Measurements from ENCODE around the gene DMAC2L. TPM values are rescaled to one million over a fixed set of nuclear protein-coding genes. Genes with fewer than 3 reads are reported as not detected.
"Not testable (repeated sequence)": the region's sequence is repeated elsewhere in the genome, so short reads cannot be mapped to it uniquely, and the experiment has no call there.

The DMAC2L gene
- polyA plus RNA-seq, 1 donor, result 16.8 TPM

DNA sequence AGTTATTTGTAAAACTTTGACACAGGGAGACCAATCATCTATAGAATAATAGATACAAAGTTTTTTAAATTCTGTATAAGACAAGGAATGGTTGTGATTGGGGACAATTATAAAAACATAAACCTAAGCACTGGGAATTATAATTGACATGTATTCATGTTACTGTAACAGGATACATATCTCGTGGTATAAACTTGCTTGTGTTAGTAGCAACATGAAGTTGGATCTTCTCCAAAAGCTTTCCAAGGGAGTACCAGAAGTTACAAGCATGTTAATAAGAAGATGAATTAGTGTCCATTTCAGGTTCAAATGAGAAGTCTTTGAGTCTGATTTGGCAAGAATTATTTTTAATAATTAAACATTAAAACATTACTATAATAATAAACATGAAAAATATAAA is 42.4 kb downstream of the DMAC2L start:
- DNase-seq (ENCODE audit: low read depth), result no peak

DNA sequence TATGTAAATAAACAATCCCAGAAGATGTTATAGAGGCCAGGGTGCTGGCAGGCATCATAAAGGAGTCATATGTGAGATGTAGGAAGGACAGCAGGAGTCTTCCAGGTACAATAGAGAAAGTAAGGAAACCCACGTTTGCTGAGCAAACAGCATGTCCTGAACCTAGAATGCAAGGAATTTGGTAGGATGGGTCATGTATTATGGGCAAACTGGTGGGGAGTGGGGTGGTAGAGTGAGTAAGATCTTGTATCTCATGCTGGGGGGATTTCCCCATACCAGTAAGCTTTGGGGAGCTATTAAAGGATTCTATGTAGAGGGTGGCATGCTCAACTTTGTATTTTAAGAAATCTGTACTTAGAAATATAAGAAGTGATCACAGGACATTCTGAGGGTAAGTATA is 43.6 kb downstream of the DMAC2L start:
- no peak for DNase-seq (ENCODE audit: low read depth)

GRCh38 chr14:50356283-50356682 is 44.2 kb downstream of the DMAC2L start:
- not testable (repeated sequence) for DNase-seq (ENCODE audit: low read depth)

DNA sequence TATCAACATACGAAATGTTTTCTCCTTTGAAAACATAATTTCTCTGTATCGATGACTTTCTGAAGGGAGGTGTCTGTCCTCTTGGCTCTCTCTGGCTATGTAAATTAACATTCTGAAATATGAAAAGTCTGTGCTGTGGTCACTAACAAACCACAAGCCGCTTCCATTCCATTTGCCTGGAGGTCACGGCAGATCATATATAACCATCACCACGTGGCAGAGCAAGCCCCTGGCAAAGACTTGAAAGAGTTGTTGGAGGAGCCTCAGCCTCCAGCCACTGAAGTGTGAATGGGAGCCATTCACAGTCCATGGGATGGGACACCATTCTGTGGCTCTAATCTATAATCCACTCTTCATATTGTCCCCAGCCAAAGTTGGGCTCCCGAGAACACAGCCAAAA is 45.0 kb downstream of the DMAC2L start:
- DNase-seq (ENCODE audit: low read depth), result no peak

- DNase-seq (ENCODE audit: low read depth), result no peak
Observed at GRCh38 chr14:50357753-50358395, 45.8 kb downstream of the DMAC2L start.

- no peak for DNase-seq (ENCODE audit: low read depth)
Observed at GRCh38 chr14:50359631-50360030, 47.5 kb downstream of the DMAC2L start.

- DNase-seq (ENCODE audit: low read depth), result no peak
Observed at GRCh38 chr14:50360093-50360492, 48.0 kb downstream of the DMAC2L start.

DNA sequence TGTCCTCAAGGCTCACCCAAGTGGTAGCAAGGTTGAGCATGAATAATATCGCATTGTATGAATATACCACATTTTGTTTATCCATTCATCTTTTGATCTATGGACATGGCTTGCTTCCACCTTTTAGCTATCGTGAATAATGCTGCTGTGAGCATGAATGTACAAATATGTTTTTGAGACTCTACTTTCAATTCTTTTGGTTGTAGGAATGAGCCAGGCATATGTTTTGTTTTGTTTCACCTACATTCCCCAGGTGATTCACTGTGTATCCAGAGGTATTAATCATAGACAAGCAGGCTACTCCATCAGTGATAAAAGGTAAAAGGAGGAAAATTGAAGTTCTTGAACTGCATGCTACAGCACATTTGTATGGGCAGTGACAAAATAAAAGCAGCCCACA is 48.7 kb downstream of the DMAC2L start:
- no peak for DNase-seq (ENCODE audit: low read depth)

DNA sequence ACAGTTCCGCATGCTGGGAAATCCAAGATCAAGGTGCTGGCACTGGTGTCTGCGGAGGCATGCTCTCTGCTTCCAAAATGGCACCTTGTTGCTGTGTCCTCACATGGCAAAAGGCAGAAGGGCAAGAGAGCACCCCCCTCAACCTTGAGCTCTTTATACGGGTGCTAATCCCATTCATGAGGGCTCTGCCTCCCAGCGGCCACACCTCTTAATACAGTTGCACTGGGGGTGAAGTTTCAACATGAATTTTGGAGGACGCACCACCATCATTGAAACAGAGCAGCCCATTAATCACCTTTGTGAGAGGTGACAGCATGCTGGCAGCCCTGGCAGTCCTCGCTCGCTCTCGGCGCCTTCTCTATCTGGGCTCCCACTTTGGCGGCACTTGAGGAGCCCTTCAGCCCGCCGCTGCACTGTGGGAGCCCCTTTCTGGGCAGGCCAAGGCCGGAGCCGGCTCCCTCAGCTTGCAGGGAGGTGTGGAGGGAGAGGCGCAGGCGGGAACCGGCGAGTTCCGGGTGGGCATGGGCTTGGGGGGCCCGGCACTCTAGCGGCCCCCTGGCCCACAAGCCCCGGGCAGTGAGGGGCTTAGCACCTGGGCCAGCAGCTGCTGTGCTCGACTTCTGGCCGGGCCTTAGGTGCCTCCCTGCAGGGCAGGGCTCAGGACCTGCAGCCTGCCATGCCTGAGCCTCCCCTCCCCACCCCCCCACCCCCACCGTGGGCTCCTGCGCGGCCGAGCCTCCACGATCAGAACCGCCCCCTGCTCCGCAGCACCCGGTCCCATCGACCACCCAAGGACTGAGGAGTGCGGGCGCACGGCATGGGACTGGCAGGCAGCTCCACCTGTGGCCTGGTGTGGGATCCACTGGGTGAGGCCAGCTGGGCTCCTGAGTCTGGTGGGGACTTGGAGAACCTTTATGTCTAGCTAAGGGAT is 49.6 kb downstream of the DMAC2L start:
- DNase-seq (ENCODE audit: low read depth), result not testable (repeated sequence)

DNA sequence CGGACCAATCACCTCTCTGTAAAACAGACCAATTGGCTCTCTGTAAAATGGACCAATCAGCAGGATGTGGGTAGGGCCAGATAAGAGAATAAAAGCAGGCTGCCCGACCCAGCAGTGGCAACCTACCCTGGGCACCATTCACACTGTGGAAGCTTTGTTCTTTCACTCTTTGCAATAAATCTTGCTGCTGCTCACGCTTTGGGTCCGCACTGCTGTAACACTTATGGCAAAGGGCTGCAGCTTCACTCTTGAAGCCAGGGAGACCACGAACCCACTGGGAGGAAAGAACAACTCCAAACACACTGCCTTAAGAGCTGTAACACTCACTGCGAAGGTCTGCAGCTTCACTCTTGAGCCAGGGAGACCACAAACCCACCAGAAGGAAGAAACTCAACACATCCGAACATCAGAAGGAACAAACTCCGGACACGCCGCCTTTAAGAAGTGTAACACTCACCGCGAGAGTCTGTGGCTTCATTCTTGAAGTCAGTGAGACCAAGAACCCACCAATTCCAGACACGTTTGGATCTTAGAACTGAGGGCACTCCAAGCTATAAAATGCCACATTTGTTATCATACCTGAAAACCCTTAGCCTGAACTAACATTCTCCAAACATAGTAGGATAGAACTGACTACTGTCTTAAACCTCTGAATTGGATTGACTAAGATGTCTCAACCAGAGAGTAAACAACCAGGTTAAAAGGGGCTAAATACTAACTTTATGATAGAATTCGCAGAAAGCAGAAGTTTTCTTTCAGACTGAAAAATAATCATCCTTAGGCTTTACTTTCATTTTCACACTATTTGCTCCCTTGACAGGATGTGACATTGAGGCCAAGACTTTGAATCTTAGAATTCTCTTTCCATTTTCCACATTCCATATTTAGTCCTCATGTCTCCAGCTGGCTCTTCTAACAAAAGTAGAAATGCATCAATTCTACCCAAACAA is 50.9 kb downstream of the DMAC2L start:
- no peak for DNase-seq (ENCODE audit: low read depth)

DNA sequence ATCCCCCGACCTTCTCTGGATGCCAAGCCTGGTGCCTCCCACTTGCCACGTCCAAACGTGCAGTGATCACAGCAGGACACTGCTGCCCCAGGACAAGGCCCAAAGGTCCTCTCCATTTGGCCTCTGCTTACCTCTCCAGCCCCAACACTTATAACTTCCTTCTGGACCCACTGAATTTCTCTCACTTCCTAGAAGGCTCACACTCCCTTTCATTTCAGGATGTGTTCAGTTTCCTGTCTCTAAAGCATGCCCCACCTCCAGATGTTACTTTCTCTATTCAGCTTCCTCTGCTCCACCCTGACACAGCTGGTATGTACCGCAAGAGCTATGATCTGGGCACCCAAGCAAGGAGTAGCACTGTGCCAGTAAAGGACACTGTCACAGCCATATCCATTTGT is 51.6 kb downstream of the DMAC2L start:
- no peak for DNase-seq (ENCODE audit: low read depth)

DNA sequence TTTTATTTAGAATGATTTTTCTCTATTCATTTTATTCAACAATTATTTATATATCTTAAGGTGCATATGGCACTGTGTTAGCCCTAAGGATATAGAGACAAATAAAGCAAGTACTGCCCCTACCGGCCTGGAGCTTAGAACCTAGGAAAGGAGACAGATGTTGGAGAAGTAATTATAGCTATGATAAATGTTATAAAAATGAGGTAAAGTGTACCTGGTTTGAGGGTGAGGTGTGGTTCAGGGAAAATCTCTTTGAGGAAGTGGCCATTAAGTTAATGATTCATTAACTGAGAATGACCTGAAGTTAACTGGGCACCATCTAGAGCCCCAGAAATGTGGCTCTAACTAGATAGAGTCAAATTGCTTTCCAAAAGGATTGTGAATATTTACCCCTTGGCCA is 52.7 kb downstream of the DMAC2L start:
- no peak for DNase-seq (ENCODE audit: low read depth)

GRCh38 chr14:50365572-50365971 is 53.4 kb downstream of the DMAC2L start:
- not testable (repeated sequence) for DNase-seq (ENCODE audit: low read depth)

DNA sequence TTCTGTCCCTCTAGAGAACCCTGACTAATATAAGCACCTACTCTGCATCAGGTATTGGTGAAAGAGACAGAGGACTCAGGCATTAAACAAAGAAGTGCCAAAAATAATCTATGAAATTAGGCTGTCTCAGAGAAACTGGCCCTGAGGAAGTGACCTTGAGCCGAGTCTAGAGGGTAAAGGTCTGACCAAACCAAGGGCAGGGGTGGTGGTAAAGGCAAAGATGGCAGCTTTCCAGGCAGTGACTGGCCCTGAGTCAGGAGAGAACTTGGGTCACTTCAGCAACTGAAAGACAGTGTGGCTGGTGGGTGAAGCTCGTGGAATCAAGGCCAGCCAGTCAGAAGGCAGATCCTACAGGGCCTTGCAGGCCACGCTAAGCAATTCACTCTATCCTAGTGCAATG is 54.0 kb downstream of the DMAC2L start:
- no peak for DNase-seq (ENCODE audit: low read depth)

DNA sequence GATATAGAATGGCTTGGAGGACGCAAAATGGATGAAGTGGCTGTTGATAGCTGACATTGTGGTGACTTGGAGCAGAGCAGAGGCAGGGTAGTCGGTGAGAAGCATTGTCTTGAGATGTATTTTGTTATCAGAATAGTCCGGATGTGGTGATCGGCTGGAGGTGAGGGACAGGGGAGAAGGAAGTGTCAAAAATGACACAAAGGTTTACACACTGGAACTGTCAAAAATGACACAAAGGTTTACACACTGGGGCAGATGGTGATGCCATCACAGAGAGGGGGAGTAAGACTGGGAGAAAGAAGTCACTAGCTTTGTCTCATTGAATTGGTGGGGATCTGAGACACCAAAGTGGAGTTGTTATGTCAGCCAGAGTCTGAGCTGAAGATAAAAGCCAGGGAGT is 54.5 kb downstream of the DMAC2L start:
- no peak for DNase-seq (ENCODE audit: low read depth)

DNA sequence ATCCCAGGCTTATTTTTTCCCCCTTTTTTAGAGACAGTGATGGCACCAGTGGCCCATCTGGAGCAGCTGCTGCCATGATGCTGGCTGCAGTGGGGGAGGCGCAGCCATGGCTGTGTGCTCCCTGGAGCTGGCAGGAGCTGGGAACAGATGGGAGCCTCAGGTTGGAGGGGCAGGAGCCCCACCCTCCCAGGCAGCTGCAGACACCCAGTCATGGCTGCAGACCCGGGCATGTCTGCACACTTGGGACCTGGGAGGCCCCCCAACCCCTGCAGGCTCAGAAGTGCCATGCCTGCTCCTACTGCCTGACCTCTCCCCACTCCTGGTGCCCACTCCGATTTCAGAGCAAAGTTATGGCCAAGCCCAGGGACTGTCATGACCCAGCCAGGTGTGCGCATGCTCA is 59.4 kb downstream of the DMAC2L start:
- DNase-seq (ENCODE audit: low read depth), result no peak

- DNase-seq (ENCODE audit: low read depth), result no peak
Observed at GRCh38 chr14:50373959-50374358, 61.8 kb downstream of the DMAC2L start.

DNA sequence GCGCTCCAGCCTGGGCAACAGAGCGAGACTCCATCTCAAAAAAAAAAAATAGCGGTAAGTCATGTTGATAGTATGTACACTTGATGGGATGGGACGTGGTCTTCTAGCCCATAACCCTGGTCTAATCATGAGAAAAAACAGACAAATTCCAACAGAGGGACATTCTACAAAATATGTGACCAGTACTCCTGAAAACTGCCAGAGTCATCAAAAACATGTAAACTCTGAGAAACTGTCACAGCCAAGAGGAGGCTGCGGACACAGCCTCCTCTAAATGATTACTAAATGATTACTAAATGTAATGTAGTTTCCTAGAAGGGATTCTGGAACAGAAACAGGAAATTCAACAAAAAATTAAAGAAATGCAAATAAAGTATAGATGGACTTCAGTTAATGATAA is 63.6 kb downstream of the DMAC2L start:
- no peak for DNase-seq (ENCODE audit: low read depth)

Data from forelimb muscle (tissue), 1 donor.